Epidermal melanocyte (primary cell): ENCODE results near the gene CCDC38.

Experiments
- DNase-seq: peaks from one replicate; pipeline ENCODE4 v3.0.0; 2011; ENCODE audit warnings: low spot score; ENCODE audit not compliant: insufficient read length

The CCDC38 gene

GRCh38 chr12:95837240-95838038, 105.0 kb downstream of the CCDC38 start:
- DNase-seq = no peak

- DNase-seq = peak; percentile 16
Measured at GRCh38 chr12:95836630-95837239, 105.7 kb downstream of the CCDC38 start.

- DNase-seq = no peak
Measured at GRCh38 chr12:95836185-95836609, 106.2 kb downstream of the CCDC38 start.

GRCh38 chr12:95834572-95834971, 107.8 kb downstream of the CCDC38 start:
- no peak for DNase-seq

- DNase-seq = no peak
Measured at GRCh38 chr12:95830335-95831089, 111.9 kb downstream of the CCDC38 start.

- DNase-seq = no peak
Measured at GRCh38 chr12:95829395-95829794, 113.0 kb downstream of the CCDC38 start.

- no peak for DNase-seq
Measured at GRCh38 chr12:95820096-95820703, 122.2 kb downstream of the CCDC38 start.
